H1 (cell line): ENCODE measurements around the gene SLC2A13. TPM values are rescaled to one million over a fixed set of nuclear protein-coding genes. Genes with fewer than 3 reads are reported as not detected.

ENCODE experiments used
- KDM4A ChIP-seq: IDR thresholded peaks from one replicate; pipeline ENCODE4 v1.7.1; 2012; ENCODE audit warnings: low read depth, mild to moderate bottlenecking, moderate library complexity, low read length, inconsistent platforms; ENCODE audit not compliant: severe bottlenecking
- polyA plus RNA-seq, 7 experiments: library from polyadenylated mRNA; depleted of rRNA in 3 of 7; stranded (reverse) in 5 of 7; unstranded in 2 of 7; fragments of >200 nt in 5 of 7; fragments of 200-250 nt in 2 of 7; gene quantifications; 1 replicate in 5 of 7; 2 replicates in 1 of 7; 4 replicates in 1 of 7; pipeline versions ENCODE4 v1.2.1 to v1.2.3, GENCODE V29; 2011 to 2013; ENCODE audit warnings: missing spikeins in 2 of 7, mixed read lengths in 2 of 7
- total RNA-seq: library from RNA; stranded (reverse); fragmentation: NEBNext Ultra II Directional; extraction: Animal tissue kit (Norgen Biotek cat#: 25700); gene quantifications from 2 replicates; pipeline ENCODE4 v1.2.1, GENCODE V29; 2021

The SLC2A13 gene
- total and polyA plus RNA-seq, 2 of the 8 experiments (the other 6 are each of a cell fraction or from before 2014, with no cell fraction given): 2.8 to 9.6 TPM

- no peak for TF ChIP-seq KDM4A
These were observed 117.3 kb downstream of the SLC2A13 start (continued) for GRCh38 chr12:39988574-39988973.
